ENCODE results near the gene DOP1B. TPM values are rescaled to one million over a fixed set of nuclear protein-coding genes. Genes with fewer than 3 reads are reported as not detected.

DOP1B gene
- total RNA-seq, 1 experiment from 2014 or later = 7.1 TPM

GRCh38 chr21:36183144-36183795 is 26.6 kb downstream of the DOP1B start:
- CTCF ChIA-PET = no interaction called here
- H3K36me3 Mint-ChIP-seq (ENCODE audit: insufficient read depth, unreplicated experiment) = no peaks in the 10 kb centered on the region
- TF ChIP-seq CTCF (IDR thresholded peaks at IDR 0.05; ENCODE audit: unreplicated experiment) = no peak
- no peak for DNase-seq
- intact Hi-C loops (cut with micrococcal nuclease; ENCODE audit: unreplicated experiment) = no loop called here
- H3K4me1 Mint-ChIP-seq (ENCODE audit: low read depth, unreplicated experiment) = peaks cover 4% of the 10 kb centered on the region
- H3K4me3 Mint-ChIP-seq (ENCODE audit: low read depth, unreplicated experiment) = no peak overlapping the region
- H3K27me3 Mint-ChIP-seq (ENCODE audit: unreplicated experiment) = no peaks in the 10 kb centered on the region
- BruUV-seq (replicated peaks) = no TSS peak
- no peak overlapping the region for H3K27ac Mint-ChIP-seq (ENCODE audit: unreplicated experiment)
- H3K9me3 Mint-ChIP-seq (ENCODE audit: low read depth, unreplicated experiment) = no peaks in the 10 kb centered on the region

GRCh38 chr21:36184545-36184944 is 27.9 kb downstream of the DOP1B start:
- Mint-ChIP-seq H3K9me3 (ENCODE audit: low read depth, unreplicated experiment) (no peaks in the 10 kb centered on the region), H3K4me3 (ENCODE audit: low read depth, unreplicated experiment) (no peak overlapping the region), H3K27me3 (ENCODE audit: unreplicated experiment) (no peaks in the 10 kb centered on the region), H3K4me1 (ENCODE audit: low read depth, unreplicated experiment) (peaks cover 8% of the 10 kb centered on the region), H3K27ac (ENCODE audit: unreplicated experiment) (no peak overlapping the region), H3K36me3 (ENCODE audit: insufficient read depth, unreplicated experiment) (no peaks in the 10 kb centered on the region)
- CTCF ChIA-PET = no interaction called here
- intact Hi-C loops (cut with micrococcal nuclease; ENCODE audit: unreplicated experiment) = no loop called here
- TF ChIP-seq CTCF (IDR thresholded peaks at IDR 0.05; ENCODE audit: unreplicated experiment) = no peak
- BruUV-seq (replicated peaks) = no TSS peak
- no peak for DNase-seq

- CTCF ChIA-PET = no interaction called here
- DNase-seq = no peak
- Mint-ChIP-seq H3K27ac (ENCODE audit: unreplicated experiment) (no peak overlapping the region), H3K9me3 (ENCODE audit: low read depth, unreplicated experiment) (no peaks in the 10 kb centered on the region), H3K36me3 (ENCODE audit: insufficient read depth, unreplicated experiment) (no peaks in the 10 kb centered on the region), H3K4me3 (ENCODE audit: low read depth, unreplicated experiment) (no peak overlapping the region), H3K27me3 (ENCODE audit: unreplicated experiment) (no peaks in the 10 kb centered on the region), H3K4me1 (ENCODE audit: low read depth, unreplicated experiment) (peaks cover 8% of the 10 kb centered on the region)
- intact Hi-C loops (cut with micrococcal nuclease; ENCODE audit: unreplicated experiment) = no loop called here
- TF ChIP-seq CTCF (IDR thresholded peaks at IDR 0.05; ENCODE audit: unreplicated experiment) = no peak
- no TSS peak for BruUV-seq (replicated peaks)
These were observed 28.9 kb downstream of the DOP1B start for GRCh38 chr21:36185523-36185922.

- Mint-ChIP-seq H3K4me1 (ENCODE audit: low read depth, unreplicated experiment) (peaks cover 8% of the 10 kb centered on the region), H3K36me3 (ENCODE audit: insufficient read depth, unreplicated experiment) (no peaks in the 10 kb centered on the region), H3K4me3 (ENCODE audit: low read depth, unreplicated experiment) (no peak overlapping the region), H3K27me3 (ENCODE audit: unreplicated experiment) (no peaks in the 10 kb centered on the region), H3K9me3 (ENCODE audit: low read depth, unreplicated experiment) (no peaks in the 10 kb centered on the region), H3K27ac (ENCODE audit: unreplicated experiment) (no peak overlapping the region)
- no peak for TF ChIP-seq CTCF (IDR thresholded peaks at IDR 0.05; ENCODE audit: unreplicated experiment)
- intact Hi-C loops (cut with micrococcal nuclease; ENCODE audit: unreplicated experiment) = no loop called here
- CTCF ChIA-PET = interaction anchor here (0.6 kb wide), 1 partner anchor 34 kb away, joined by 7 read pairs; no protein-coding TSS in a partner anchor
- DNase-seq = no peak
- BruUV-seq (replicated peaks) = no TSS peak
These were observed 29.5 kb downstream of the DOP1B start for GRCh38 chr21:36186081-36186480.
